ENCODE measurements around the gene PUM2. TPM values are rescaled to one million over a fixed set of nuclear protein-coding genes. Genes with fewer than 3 reads are reported as not detected.

Gene PUM2
- polyA plus RNA-seq, 4 donors = 26.2 to 90.2 (median 31.9) TPM

GRCh38 chr2:20317690-20318089 lies 33.0 kb downstream of the PUM2 start:
- Histone ChIP-seq H3K36me3 (ENCODE audit: control insufficient read depth in 3 of 3, insufficient read depth in 2 of 3, low read depth in 1 of 3, low read length in 3 of 3) (peaks cover 9 to 33% (median 13%) of the 10 kb centered on the region in 3 donors), H3K27me3 (ENCODE audit: control insufficient read depth in 3 of 3, insufficient read depth in 3 of 3, low read length in 3 of 3) (no peaks in the 10 kb centered on the region), H3K4me1 (ENCODE audit: control insufficient read depth in 3 of 3, insufficient read depth in 2 of 3, low read depth in 1 of 3, low read length in 2 of 3) (no peaks in the 10 kb centered on the region), H3K9me3 (ENCODE audit: control insufficient read depth in 2 of 2, insufficient read depth in 1 of 2, low read depth in 1 of 2, low read length in 1 of 2) (no peaks in the 10 kb centered on the region), H3K4me3 (ENCODE audit: low read depth in 1 of 3, low read length in 3 of 3) (no peak overlapping the region), H3K27ac (ENCODE audit: low read depth in 1 of 3, low read length in 2 of 3) (no peak overlapping the region)
- WGBS, 3 donors = 97 to 100% (median 98%) methylated on average over 3 of the region's 3 CpGs
- DNase-seq (no peak), FAIRE-seq (no peak)

GRCh38 chr2:20317197-20317596 lies 33.4 kb downstream of the PUM2 start:
- DNase-seq (no peak), FAIRE-seq (no peak)
- Histone ChIP-seq H3K9me3 (ENCODE audit: control insufficient read depth in 2 of 2, insufficient read depth in 1 of 2, low read depth in 1 of 2, low read length in 1 of 2) (no peaks in the 10 kb centered on the region), H3K4me3 (ENCODE audit: low read depth in 1 of 3, low read length in 3 of 3) (no peak overlapping the region), H3K36me3 (ENCODE audit: control insufficient read depth in 3 of 3, insufficient read depth in 2 of 3, low read depth in 1 of 3, low read length in 3 of 3) (peaks cover 9 to 28% (median 10%) of the 10 kb centered on the region in 3 donors), H3K4me1 (ENCODE audit: control insufficient read depth in 3 of 3, insufficient read depth in 2 of 3, low read depth in 1 of 3, low read length in 2 of 3) (no peaks in the 10 kb centered on the region), H3K27me3 (ENCODE audit: control insufficient read depth in 3 of 3, insufficient read depth in 3 of 3, low read length in 3 of 3) (no peaks in the 10 kb centered on the region), H3K27ac (ENCODE audit: low read depth in 1 of 3, low read length in 2 of 3) (no peak overlapping the region)
- 16 to 46% (median 21%) methylated on average over 1 of the region's 1 CpG for WGBS, 3 donors

- no peak for DNase-seq
- Histone ChIP-seq H3K27me3 (ENCODE audit: control insufficient read depth in 3 of 3, insufficient read depth in 3 of 3, low read length in 3 of 3) (no peaks in the 10 kb centered on the region), H3K9me3 (ENCODE audit: control insufficient read depth in 2 of 2, insufficient read depth in 1 of 2, low read depth in 1 of 2, low read length in 1 of 2) (no peaks in the 10 kb centered on the region), H3K36me3 (ENCODE audit: control insufficient read depth in 3 of 3, insufficient read depth in 2 of 3, low read depth in 1 of 3, low read length in 3 of 3) (peaks cover 6 to 21% (median 8%) of the 10 kb centered on the region in 3 donors), H3K4me3 (ENCODE audit: low read depth in 1 of 3, low read length in 3 of 3) (no peak overlapping the region), H3K27ac (ENCODE audit: low read depth in 1 of 3, low read length in 2 of 3) (no peak overlapping the region), H3K4me1 (ENCODE audit: control insufficient read depth in 3 of 3, insufficient read depth in 2 of 3, low read depth in 1 of 3, low read length in 2 of 3) (no peaks in the 10 kb centered on the region)
- 85 to 93% (median 88%) methylated on average over 4 of the region's 4 CpGs for WGBS, 3 donors
- no peak for FAIRE-seq
These were observed 35.8 kb downstream of the PUM2 start for GRCh38 chr2:20314562-20315501.

GRCh38 chr2:20313659-20314058 lies 37.0 kb downstream of the PUM2 start:
- no peak overlapping the region for H3K4me3 ChIP-seq (ENCODE audit: low read depth in 1 of 3, low read length in 3 of 3)
- no peaks in the 10 kb centered on the region for H3K4me1 ChIP-seq (ENCODE audit: control insufficient read depth in 3 of 3, insufficient read depth in 2 of 3, low read depth in 1 of 3, low read length in 2 of 3)
- no peak overlapping the region for H3K27ac ChIP-seq (ENCODE audit: low read depth in 1 of 3, low read length in 2 of 3)
- no peak for FAIRE-seq
- no peaks in the 10 kb centered on the region for H3K27me3 ChIP-seq (ENCODE audit: control insufficient read depth in 3 of 3, insufficient read depth in 3 of 3, low read length in 3 of 3)
- peaks cover 2 to 20% (median 8%) of the 10 kb centered on the region in 3 donors for H3K36me3 ChIP-seq (ENCODE audit: control insufficient read depth in 3 of 3, insufficient read depth in 2 of 3, low read depth in 1 of 3, low read length in 3 of 3)
- no peak for DNase-seq
- no peaks in the 10 kb centered on the region for H3K9me3 ChIP-seq (ENCODE audit: control insufficient read depth in 2 of 2, insufficient read depth in 1 of 2, low read depth in 1 of 2, low read length in 1 of 2)
- 89 to 97% (median 94%) methylated on average over 3 of the region's 3 CpGs for WGBS, 3 donors

GRCh38 chr2:20309001-20309400 lies 41.6 kb downstream of the PUM2 start:
- Histone ChIP-seq H3K4me1 (ENCODE audit: control insufficient read depth in 3 of 3, insufficient read depth in 2 of 3, low read depth in 1 of 3, low read length in 2 of 3) (no peaks in the 10 kb centered on the region), H3K4me3 (ENCODE audit: low read depth in 1 of 3, low read length in 3 of 3) (no peak overlapping the region), H3K27ac (ENCODE audit: low read depth in 1 of 3, low read length in 2 of 3) (no peak overlapping the region), H3K9me3 (ENCODE audit: control insufficient read depth in 2 of 2, insufficient read depth in 1 of 2, low read depth in 1 of 2, low read length in 1 of 2) (no peaks in the 10 kb centered on the region), H3K27me3 (ENCODE audit: control insufficient read depth in 3 of 3, insufficient read depth in 3 of 3, low read length in 3 of 3) (no peaks in the 10 kb centered on the region), H3K36me3 (ENCODE audit: control insufficient read depth in 3 of 3, insufficient read depth in 2 of 3, low read depth in 1 of 3, low read length in 3 of 3) (peaks cover 0 to 23% (median 4%) of the 10 kb centered on the region in 3 donors)
- 93 to 95% (median 95%) methylated on average over 2 of the region's 2 CpGs for WGBS, 3 donors
- FAIRE-seq = no peak
- DNase-seq = no peak

GRCh38 chr2:20307311-20307710 lies 43.3 kb downstream of the PUM2 start:
- Histone ChIP-seq H3K4me3 (ENCODE audit: low read depth in 1 of 3, low read length in 3 of 3) (no peak overlapping the region), H3K9me3 (ENCODE audit: control insufficient read depth in 2 of 2, insufficient read depth in 1 of 2, low read depth in 1 of 2, low read length in 1 of 2) (no peaks in the 10 kb centered on the region), H3K27ac (ENCODE audit: low read depth in 1 of 3, low read length in 2 of 3) (no peak overlapping the region), H3K4me1 (ENCODE audit: control insufficient read depth in 3 of 3, insufficient read depth in 2 of 3, low read depth in 1 of 3, low read length in 2 of 3) (no peaks in the 10 kb centered on the region), H3K36me3 (ENCODE audit: control insufficient read depth in 3 of 3, insufficient read depth in 2 of 3, low read depth in 1 of 3, low read length in 3 of 3) (peaks cover 0 to 16% (median 7%) of the 10 kb centered on the region in 3 donors), H3K27me3 (ENCODE audit: control insufficient read depth in 3 of 3, insufficient read depth in 3 of 3, low read length in 3 of 3) (no peaks in the 10 kb centered on the region)
- DNase-seq (no peak), FAIRE-seq (no peak)

- Histone ChIP-seq H3K4me3 (ENCODE audit: low read depth in 1 of 3, low read length in 3 of 3) (no peak overlapping the region), H3K36me3 (ENCODE audit: control insufficient read depth in 3 of 3, insufficient read depth in 2 of 3, low read depth in 1 of 3, low read length in 3 of 3) (peaks cover 3 to 30% (median 11%) of the 10 kb centered on the region in 3 donors), H3K4me1 (ENCODE audit: control insufficient read depth in 3 of 3, insufficient read depth in 2 of 3, low read depth in 1 of 3, low read length in 2 of 3) (no peaks in the 10 kb centered on the region), H3K27me3 (ENCODE audit: control insufficient read depth in 3 of 3, insufficient read depth in 3 of 3, low read length in 3 of 3) (no peaks in the 10 kb centered on the region), H3K9me3 (ENCODE audit: control insufficient read depth in 2 of 2, insufficient read depth in 1 of 2, low read depth in 1 of 2, low read length in 1 of 2) (no peaks in the 10 kb centered on the region), H3K27ac (ENCODE audit: low read depth in 1 of 3, low read length in 2 of 3) (no peak overlapping the region)
- no peak for DNase-seq
- FAIRE-seq = no peak
- WGBS, 3 donors = 80 to 97% (median 97%) methylated on average over 1 of the region's 1 CpG
These were observed 46.2 kb downstream of the PUM2 start for GRCh38 chr2:20304411-20304810.

- H3K9me3 ChIP-seq (ENCODE audit: control insufficient read depth in 2 of 2, insufficient read depth in 1 of 2, low read depth in 1 of 2, low read length in 1 of 2) = no peaks in the 10 kb centered on the region
- DNase-seq (no peak), FAIRE-seq (no peak)
- H3K27ac ChIP-seq (ENCODE audit: low read depth in 1 of 3, low read length in 2 of 3) = no peak overlapping the region
- no peaks in the 10 kb centered on the region for H3K4me1 ChIP-seq (ENCODE audit: control insufficient read depth in 3 of 3, insufficient read depth in 2 of 3, low read depth in 1 of 3, low read length in 2 of 3)
- no peaks in the 10 kb centered on the region for H3K27me3 ChIP-seq (ENCODE audit: control insufficient read depth in 3 of 3, insufficient read depth in 3 of 3, low read length in 3 of 3)
- H3K36me3 ChIP-seq (ENCODE audit: control insufficient read depth in 3 of 3, insufficient read depth in 2 of 3, low read depth in 1 of 3, low read length in 3 of 3) = peaks cover 5 to 34% (median 11%) of the 10 kb centered on the region in 3 donors
- WGBS, 3 donors = 94 to 100% (median 95%) methylated on average over 1 of the region's 1 CpG
- H3K4me3 ChIP-seq (ENCODE audit: low read depth in 1 of 3, low read length in 3 of 3) = no peak overlapping the region
These were observed 46.7 kb downstream of the PUM2 start for GRCh38 chr2:20303966-20304365.

Measured in small intestine (tissue), 7 donors.